HG03565 (cell line): Measurements from ENCODE around the gene SIT1.

Experiments
- ATAC-seq: cut with Tn5 transposase; IDR thresholded peaks from one replicate; pipeline ENCODE4 v1.9.1; 2021; ENCODE audit warnings: mild to moderate bottlenecking, moderate library complexity; ENCODE audit not compliant: unreplicated experiment

The SIT1 gene

GRCh38 chr9:35608221-35608620 lies 42.5 kb downstream of the SIT1 start:
- no peak for ATAC-seq

GRCh38 chr9:35606726-35607125 lies 44.0 kb downstream of the SIT1 start:
- ATAC-seq: no peak

- ATAC-seq: no peak
These were observed 44.6 kb downstream of the SIT1 start for GRCh38 chr9:35606138-35606504.

- peak; percentile 8 for ATAC-seq
These were observed 45.2 kb downstream of the SIT1 start for GRCh38 chr9:35605351-35606137.

- peak; percentile 27 for ATAC-seq
These were observed 46.0 kb downstream of the SIT1 start, which contains the start of gene TESK1 for GRCh38 chr9:35604578-35605350. TESK1 (plus strand) TSS chr9:35605262; CDS start chr9:35605620, 358 bp downstream.

- ATAC-seq: peak; percentile 81
These were observed 46.6 kb downstream of the SIT1 start for GRCh38 chr9:35603986-35604577.

GRCh38 chr9:35603506-35603985 lies 47.2 kb downstream of the SIT1 start:
- no peak for ATAC-seq

GRCh38 chr9:35599763-35600604 lies 50.7 kb downstream of the SIT1 start:
- ATAC-seq: no peak
